GM21526 (cell line): ENCODE results near the gene KMT2A.

ENCODE experiments used
- ATAC-seq: cut with Tn5 transposase; IDR thresholded peaks from one replicate; pipeline ENCODE4 v1.9.1; 2021; ENCODE audit warnings: moderate library complexity; ENCODE audit not compliant: unreplicated experiment, low FRiP score

The KMT2A gene

GRCh38 chr11:118574636-118575035 is 138.3 kb downstream of the KMT2A start:
- ATAC-seq = no peak
